Inflammatory macrophage treated with lipopolysaccharide for 4 hours (primary cell): ENCODE data around the gene ASPM.
A peak's percentile ranks its signal among the peaks of the same experiment; 100 is the strongest.

Experiments used
- DNase-seq: peaks from one replicate; pipeline ENCODE4 v3.0.0-alpha.2; 2020

The ASPM gene

GRCh38 chr1:197146101-197147095 is at the start of gene ASPM:
TSS of gene ASPM (minus strand) at chr1:197146669. CDS start at chr1:197146437, 232 bp downstream.
- peak; percentile 95 for DNase-seq

DNA sequence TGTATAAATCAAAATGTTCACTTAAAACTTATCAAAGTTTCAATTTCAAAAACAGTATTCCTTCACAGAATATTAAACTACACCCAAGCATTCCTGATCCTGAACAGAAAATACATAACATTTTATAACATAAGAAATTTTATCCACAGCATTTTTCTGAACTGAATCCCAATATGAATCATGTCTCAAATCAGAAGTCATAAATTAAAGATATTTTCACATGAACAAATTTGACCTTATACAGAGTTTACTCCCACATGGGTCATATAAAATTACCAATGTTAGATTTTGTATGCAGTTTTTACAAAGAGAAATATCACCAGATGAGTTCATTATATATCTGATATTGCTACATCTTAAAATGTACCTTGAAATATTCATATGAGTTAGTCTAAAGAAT is 48.6 kb upstream of the ASPM start:
- DNase-seq: no peak

- DNase-seq: no peak
These were observed 37.7 kb upstream of the ASPM start for GRCh38 chr1:197184190-197184589.

DNA sequence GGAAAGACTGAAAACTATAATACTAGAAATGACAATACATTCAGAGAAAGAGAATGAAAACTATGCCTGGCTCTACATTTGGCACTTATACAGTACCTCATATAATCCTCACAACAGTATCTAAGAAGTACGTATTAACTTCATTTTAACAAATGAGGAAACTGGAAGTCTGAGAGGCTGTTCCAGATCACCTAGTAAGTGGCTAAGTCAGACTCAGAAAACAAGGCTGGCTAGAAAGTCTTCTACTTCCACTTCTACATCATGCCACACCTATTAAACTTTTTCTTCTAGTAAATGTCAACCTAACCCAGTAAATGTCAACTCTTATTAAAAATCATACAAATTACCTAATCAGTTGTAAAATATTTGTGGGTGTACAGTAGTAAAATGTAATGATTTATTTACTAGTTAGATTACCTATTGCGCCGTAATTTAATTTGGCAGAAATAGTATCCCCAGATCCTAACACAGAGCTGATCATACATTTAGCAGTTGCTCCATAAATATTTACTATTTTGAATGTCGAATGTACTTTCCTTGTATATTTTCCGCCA is 36.8 kb upstream of the ASPM start:
- DNase-seq: no peak

- DNase-seq: no peak
These were observed 36.2 kb upstream of the ASPM start for GRCh38 chr1:197182716-197183115.

DNA sequence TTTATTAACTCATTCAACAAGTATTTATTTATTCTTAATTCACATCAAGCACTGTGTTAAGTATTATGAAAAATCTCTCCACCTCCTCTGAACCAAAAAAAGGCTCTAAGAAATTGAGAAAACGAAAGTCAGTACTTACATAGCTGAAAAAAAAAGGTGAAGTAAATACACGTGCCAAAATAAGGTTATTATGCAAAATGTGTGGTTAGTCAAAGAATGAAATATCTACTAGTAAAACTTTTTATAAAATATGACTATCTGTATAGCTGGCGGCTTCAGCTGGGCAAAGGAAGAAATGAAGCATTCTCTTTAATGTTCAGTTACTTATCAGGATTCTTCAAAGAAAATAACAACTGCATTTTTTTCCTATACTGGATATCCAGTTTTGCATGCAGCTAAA is 35.5 kb upstream of the ASPM start:
- DNase-seq: no peak

- peak; percentile 55 for DNase-seq
These were observed 33.9 kb upstream of the ASPM start for GRCh38 chr1:197180252-197180878.

DNA sequence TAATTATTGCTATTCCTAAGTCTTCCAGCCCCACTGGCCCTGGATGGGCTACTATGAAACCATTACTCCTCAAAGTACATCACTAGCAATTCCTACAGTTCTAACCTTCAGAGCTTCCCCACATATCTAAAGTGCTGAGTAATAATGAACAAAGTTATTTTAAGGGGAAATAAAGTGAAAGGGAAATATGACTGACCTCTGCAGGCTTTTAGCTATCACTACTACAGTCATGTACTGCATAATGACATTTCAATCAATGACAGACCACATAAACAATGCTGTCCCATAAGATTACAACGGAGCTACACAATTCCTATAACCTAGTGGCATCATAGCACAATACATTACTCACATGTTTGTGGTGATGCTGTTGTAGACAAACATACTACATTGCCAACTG is 32.5 kb upstream of the ASPM start:
- DNase-seq: peak; percentile 70

GRCh38 chr1:197174818-197175217 is 28.3 kb upstream of the ASPM start:
- no peak for DNase-seq

DNA sequence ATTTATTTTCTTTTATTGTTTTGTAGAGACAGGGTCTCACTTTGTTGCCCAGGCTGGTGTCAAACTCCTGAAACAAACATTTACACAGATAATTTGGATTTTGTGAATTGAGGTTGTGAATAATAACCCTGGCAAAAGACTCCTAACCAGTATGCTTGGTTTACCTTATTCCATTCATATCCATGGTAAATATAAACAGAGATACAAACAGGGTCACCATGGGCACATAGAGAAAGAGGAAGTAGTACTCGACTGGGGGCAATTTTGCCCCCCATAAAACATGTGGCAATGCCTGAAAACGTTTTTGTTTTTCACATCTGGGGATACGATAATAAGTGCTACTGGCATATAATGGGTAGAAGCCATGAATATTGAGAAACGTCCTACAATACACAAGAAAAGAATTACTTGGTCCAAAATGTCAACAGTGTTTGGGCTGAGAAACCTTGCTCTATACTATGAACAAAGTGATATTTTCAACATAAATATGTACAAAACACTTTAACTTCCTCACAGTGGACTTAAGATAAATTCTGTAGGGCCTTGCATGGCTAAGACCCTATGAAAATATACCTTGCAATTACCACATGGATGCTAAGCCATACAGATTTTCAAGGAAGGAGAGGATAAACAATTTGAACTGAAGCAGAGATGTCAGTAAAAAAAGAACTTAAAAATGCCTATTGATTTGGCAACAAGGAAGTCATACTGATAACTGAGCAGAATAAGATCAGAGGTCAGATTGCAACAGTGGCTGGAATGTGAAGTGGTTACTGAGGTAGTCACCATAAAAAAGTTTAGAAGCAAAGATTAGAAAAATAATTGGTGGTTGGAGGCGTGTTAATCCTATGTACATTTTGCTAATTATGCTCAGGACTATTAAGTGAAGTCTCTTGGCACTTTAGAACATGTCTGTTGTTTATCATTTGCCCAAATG is 27.4 kb upstream of the ASPM start:
- DNase-seq: peak; percentile 45

DNA sequence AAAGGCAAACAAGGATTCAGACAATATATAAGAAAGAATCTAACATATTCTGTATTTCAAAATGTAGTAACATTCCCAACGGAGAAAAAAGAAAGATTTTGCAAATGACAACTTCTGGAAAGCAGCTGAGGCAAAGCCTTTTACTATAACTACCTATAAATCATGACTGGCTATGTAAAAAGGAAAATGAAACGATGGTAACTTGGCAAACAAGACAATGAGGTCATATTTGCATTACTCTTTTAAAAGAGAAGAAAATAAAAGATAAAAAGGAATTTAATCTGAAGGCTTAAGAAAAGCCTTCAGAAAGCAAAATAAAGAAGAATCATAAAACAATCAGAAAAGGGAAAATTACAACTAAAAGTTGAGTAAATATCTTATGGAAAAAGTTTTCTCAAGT is 25.1 kb upstream of the ASPM start:
- peak; percentile 11 for DNase-seq

DNA sequence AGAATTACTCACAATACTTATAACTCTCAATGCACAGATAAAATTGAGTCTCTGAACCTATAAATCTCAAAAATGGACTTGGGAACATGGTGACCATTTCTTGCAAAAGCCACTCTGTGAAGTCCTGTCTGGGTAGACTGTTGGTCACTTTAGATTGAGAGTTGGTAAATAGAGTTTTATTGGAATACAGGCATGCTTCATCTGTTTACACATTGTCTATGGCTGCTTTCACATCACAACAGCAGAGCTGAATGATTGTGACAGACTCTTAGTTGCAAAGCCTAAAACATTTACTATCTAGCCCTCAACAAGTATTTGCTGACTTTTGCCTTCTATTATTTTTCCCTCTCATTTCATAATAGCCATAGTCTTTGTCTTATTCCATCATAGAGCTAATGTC is 24.1 kb upstream of the ASPM start:
- DNase-seq: no peak

DNA sequence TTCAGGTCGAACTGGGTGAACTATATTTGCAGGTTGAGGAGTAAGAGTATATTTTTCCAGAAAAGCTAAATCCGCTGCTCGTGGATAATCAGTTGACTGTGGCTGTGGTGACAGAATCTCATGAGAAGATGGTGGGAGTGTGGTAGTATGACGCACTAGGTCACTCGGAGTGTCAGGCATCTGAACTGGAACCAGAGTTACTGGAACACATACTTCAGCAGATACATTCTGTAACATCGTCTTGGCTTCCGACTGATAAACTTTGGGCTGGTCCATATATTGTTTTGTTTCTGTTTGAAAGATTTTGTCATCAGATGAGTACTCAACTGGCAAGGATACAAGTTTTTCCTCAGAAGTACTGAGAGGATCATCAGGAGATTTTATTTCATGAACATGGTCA is 13.0 kb upstream of the ASPM start:
- no peak for DNase-seq

- DNase-seq: no peak
These were observed 10.2 kb upstream of the ASPM start for GRCh38 chr1:197156692-197157091.

GRCh38 chr1:197152662-197153061 is 6.2 kb upstream of the ASPM start:
- DNase-seq: no peak

- DNase-seq: no peak
These were observed 4.7 kb upstream of the ASPM start for GRCh38 chr1:197151185-197151584.

GRCh38 chr1:197150336-197151005 is 4.0 kb upstream of the ASPM start:
- no peak for DNase-seq

DNA sequence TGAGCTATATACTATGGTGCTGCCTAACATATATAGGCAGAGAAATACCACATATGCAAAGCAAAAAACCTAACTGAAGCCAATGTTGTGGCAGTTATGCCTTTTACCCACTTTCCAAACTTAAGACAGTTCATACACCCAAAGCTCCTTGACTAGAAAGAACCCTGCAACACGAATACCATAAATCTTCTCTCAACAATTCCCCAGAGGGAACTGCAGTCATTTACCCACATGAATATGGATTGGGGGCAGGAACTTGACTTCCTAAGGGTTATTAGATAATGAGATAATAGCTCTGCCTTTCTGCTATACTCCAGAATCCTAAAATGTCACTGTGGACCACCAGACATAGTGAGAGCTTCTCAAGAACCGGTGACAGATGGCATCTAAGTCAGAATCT is 2.9 kb upstream of the ASPM start:
- DNase-seq: no peak

DNA sequence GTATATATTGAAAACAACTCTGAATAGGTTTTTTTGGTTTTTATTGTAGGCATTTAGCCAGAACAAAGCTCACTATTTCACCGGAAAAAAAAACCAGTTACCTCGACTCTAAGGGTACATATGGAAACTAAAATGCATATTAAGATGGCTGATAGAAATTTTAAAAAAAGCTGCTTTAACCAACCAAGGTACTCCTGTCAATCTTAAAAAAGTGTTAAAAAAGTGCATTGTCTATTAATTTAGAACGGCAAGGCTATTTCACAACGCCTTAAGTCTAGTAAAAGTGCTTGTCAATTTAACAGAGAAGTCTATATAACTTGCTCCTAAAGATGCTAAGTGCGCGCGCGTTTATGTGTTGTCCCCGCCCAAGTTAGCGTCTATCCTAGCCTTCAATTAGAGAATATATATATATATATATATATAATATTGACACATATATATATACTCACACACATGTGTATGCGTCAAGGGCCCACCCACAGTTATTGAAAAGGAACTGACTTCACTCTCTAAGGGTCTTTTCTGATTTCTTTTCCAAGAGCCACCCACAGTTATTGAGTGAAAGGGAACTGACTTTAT is 934 bp downstream of the ASPM start:
- peak; percentile 18 for DNase-seq

GRCh38 chr1:197144570-197145325 is 1.7 kb downstream of the ASPM start:
- DNase-seq: peak; percentile 1

DNA sequence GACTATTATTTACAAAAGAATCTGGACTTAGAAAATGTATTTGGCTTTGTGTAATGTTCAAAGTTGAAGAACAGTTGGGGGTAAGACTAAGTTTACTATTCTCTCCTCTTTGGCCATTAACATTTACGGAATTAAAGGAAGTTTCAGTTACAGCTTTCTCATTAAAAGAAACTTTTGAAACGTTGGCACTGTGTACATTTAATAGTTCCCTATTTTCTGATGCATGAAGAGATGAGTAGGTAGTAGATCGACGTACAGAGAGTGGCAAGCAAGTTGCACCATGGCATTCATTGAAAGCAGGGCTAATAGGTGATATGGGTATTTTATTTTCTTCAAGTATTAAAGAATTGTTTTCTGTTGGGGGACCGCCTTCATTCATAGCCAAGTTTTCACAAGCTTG is 3.2 kb downstream of the ASPM start:
- DNase-seq: peak; percentile 57
